GM12865 (cell line): ENCODE results near the gene ANKRD22.

Experiments used
- DNase-seq: peaks from one replicate; pipeline ENCODE4 v3.0.0; 2010; ENCODE audit warnings: low read depth
- H3K4me3 ChIP-seq: 2 replicates; pipeline ENCODE4 v1.5.1; 2011; ENCODE audit warnings: mild to moderate bottlenecking, low read depth, low read length, control low read depth
- CTCF ChIP-seq: IDR thresholded peaks from 2 replicates; pipeline ENCODE4 v1.5.1; 2011; ENCODE audit warnings: low read length, control low read depth, low read depth, inconsistent platforms; ENCODE audit not compliant: insufficient read depth; ENCODE audit errors: missing control alignments

ANKRD22 gene

DNA sequence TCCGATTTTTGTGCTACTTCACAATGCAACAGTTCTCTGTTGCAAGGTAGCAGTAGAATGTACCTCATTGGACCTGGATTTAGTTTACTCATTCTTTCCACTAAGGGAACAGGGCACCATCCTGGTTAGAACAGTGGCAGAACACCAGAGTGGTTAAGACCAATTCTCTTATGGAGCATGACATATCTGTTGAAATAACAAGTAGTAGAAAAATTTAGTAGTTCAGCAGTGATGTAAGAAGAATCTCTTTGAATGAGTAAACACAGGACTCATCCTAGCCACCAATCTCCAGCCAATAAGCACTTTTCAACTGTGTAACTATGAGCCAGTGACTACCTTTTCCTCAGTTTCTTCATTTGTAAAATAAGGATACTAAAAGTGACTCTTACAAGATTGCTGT is 2.4 kb downstream of the ANKRD22 start:
- no peak for TF ChIP-seq CTCF
- H3K4me3 ChIP-seq = no peak overlapping the region
- DNase-seq = no peak

- no peak for TF ChIP-seq CTCF
- DNase-seq = peak; percentile 20
Measured at GRCh38 chr10:88848499-88848898, 3.1 kb downstream of the ANKRD22 start.

GRCh38 chr10:88843171-88843570 is 8.5 kb downstream of the ANKRD22 start:
- TF ChIP-seq CTCF = no peak
- DNase-seq = no peak
- H3K4me3 ChIP-seq = no peak overlapping the region

More at GRCh38 chr10:88848499-88848898, 3.1 kb downstream of the ANKRD22 start:
- H3K4me3 ChIP-seq = no peak overlapping the region

DNA sequence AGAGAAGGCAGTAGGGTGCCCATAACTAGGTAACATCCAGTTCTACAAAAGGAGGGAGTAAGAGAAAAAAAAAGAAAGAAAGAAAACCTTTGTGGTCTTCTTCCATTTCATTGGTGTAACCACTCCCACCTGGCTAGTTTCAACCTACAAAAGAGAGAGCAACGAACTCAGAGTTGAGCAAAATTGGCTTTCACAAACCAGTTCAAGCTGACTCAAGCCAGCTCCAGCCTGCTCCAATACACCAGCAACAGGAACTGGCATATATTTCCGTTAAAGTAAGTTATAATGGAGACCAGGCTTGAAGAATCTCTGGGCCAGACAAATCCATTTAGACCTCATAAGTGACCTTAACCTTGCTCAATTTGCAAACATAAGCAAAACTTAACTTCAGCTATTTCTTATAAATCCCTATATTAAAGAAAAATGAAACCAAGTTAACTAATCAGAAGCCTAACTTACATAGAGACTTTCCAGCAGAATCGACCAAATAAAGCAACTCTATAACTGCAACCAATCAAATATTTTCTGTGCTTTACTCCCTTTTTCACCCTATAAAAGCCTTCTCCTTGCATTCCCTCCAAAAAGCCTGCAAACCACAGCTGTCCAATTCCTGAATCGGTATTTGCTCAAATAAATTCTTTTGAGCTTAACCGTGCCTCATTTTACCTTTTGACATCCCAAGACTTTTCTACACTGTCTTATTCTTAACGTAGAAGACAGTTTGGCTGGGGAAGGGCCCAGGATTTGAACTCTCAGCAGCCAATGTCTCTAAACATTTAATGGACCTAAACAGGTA is 10.1 kb downstream of the ANKRD22 start:
- DNase-seq = peak; percentile 27
- no peak overlapping the region for H3K4me3 ChIP-seq
- TF ChIP-seq CTCF = no peak

- H3K4me3 ChIP-seq = no peak overlapping the region
- no peak for TF ChIP-seq CTCF
- no peak for DNase-seq
Measured at GRCh38 chr10:88840881-88841280, 10.8 kb downstream of the ANKRD22 start.

DNA sequence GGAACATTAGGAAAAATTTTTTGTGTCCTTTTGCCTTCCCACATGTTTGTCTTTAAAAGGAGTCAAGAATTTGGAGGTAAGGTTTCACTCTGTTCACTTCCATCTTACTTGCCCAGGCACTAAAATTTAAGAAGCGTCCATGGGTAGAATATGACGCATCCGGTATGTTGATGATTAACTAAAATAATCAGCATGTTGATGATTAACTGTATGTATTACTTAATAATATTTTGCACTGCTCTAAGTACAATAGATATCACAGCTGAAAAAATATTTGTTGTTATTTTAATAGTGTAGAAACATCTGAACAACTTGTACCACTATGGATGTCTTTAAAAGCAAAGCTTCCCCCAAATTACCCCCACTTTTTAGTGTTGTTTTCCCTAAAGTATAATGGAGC is 11.5 kb downstream of the ANKRD22 start:
- TF ChIP-seq CTCF = no peak

More for the DNA sequence above, 11.5 kb downstream of the ANKRD22 start:
- no peak for DNase-seq
- H3K4me3 ChIP-seq = no peak overlapping the region
